ENCODE data around the gene GCHFR.

The GCHFR gene

DNA sequence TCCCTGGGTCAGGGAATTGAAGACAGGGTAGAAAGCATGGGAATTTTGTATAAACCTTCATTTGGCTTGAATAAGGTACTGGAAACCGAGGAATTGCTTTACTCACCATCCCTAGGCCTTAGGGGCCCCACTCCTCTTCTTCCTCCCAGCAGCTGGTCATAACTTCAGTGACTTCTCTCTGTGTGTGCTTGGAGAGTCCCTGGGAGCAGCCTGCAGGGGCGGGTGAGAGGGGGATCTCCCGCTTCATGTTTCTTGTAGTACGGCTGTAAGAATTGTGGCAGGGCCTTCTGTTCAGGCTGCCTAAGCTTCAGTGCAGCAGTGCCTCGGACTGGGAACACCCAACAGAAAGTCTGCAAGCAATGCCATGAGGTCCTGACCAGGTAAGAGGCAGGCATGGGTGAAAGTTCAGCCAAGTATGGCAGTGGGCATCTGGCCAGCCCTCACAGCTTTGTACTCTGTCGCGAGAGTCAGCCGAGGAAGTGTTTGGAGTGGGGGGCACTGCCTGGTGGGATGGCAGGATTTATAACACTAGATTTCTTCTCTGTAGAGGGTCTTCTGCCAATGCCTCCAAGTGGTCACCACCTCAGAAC, 45.1 kb downstream of the GCHFR start:
- DNase-seq (ENCODE audit: low spot score) = no peak

DNA sequence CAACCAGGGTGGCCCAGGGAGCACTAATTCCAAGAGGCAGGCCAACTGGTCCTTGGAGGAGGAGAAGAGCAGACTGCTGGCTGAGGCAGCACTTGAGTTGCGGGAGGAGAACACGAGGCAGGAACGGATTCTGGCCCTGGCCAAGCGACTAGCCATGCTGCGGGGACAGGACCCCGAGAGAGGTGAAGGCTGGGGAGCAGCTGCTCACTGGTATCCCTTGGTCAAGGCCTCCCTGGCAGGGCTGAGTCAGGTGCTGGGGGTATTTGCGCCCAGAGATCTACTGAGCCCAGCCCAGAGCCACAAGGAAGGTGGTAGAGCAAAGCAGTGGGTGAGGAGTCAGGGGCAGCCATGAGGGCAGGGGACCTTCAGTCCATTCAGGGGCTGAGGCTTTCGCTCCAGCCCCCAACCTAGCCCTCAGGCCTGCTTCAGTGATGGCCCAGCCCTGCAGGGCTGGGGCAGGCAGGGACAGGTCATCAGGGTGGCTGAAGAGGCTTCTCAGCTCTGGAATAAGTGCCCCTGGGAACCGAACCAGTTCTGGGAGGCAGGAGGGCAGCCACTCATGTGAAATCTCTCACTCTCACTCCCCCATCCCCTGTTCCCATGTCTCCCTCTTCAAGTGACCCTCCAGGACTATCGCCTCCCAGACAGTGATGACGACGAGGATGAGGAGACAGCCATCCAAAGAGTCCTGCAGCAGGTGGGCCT, 49.0 kb downstream of the GCHFR start:
- no peak for DNase-seq (ENCODE audit: low spot score)

DNA sequence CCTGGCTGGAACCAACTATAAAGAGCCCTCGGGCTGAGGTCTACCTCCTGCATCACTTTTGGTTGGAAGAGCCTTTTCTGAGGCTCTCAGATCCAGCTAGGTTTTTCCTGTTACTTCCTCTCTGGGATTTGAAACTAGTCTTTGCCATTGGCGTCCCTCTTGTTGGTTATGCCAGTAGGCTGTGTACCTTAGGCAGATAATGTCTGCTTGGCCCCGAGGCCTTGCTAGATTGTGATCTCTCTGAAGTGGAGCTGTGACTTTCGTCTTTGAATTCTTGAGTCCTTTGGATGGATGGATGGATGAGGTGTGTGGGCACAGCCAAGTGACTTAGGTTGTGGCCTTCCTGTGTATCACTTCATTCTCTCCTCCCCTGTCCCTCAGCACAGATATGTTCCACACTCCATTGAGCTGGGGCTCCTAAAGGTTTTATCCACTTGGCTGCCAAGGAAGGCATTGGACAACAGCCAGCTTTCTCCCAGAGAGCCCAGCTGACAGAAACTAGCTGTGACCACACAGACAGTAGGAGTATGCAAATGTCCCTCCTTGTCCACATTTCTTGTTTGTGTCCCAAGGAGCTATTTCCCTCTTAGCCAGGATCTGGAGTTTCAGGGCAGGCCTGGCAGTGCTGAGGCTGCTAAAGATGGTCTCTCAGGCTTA, 51.3 kb downstream of the GCHFR start:
- no peak for DNase-seq (ENCODE audit: low spot score)
